Measurements from ENCODE around the gene ESRRA. TPM values are rescaled to one million over a fixed set of nuclear protein-coding genes. Genes with fewer than 3 reads are reported as not detected.

The ESRRA gene
- total and polyA plus RNA-seq, 2 of the 13 experiments (the other 11 are each of a cell fraction or from before 2014, with no cell fraction given) = 18.1 to 36.3 TPM

- TF ChIP-seq, protein P1, sequence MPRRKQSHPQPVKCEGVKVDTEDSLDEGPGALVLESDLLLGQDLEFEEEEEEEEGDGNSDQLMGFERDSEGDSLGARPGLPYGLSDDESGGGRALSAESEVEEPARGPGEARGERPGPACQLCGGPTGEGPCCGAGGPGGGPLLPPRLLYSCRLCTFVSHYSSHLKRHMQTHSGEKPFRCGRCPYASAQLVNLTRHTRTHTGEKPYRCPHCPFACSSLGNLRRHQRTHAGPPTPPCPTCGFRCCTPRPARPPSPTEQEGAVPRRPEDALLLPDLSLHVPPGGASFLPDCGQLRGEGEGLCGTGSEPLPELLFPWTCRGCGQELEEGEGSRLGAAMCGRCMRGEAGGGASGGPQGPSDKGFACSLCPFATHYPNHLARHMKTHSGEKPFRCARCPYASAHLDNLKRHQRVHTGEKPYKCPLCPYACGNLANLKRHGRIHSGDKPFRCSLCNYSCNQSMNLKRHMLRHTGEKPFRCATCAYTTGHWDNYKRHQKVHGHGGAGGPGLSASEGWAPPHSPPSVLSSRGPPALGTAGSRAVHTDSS (CRISPR knock-in tag; conservative IDR thresholded peaks at IDR 0.05) = 0 out of 2 replicates have a peak, but pooled peaks have one; percentile 79
- TF ChIP-seq ZNF607 (CRISPR knock-in tag; IDR thresholded peaks at IDR 0.05; ENCODE audit: borderline replicate concordance) = no peak; the same call in 1 of the 2 replicates
- no peak; the same call in 1 of the 2 replicates for TF ChIP-seq KDM4B (CRISPR knock-in tag; IDR thresholded peaks at IDR 0.05)
- peak; percentile 60; the same call in 1 of the 2 replicates for TF ChIP-seq ATF7-NPFF (CRISPR knock-in tag; IDR thresholded peaks at IDR 0.05; ENCODE audit: low read depth)
- TF ChIP-seq HNRNPUL1 (IDR thresholded peaks at IDR 0.05; ENCODE audit: low read depth, low read length) = no peak
- TF ChIP-seq ZBTB4 (CRISPR knock-in tag; IDR thresholded peaks at IDR 0.05; ENCODE audit: borderline replicate concordance) = no peak
- no peak for TF ChIP-seq NCOA5 (CRISPR knock-in tag; IDR thresholded peaks at IDR 0.05)
- no peak for TF ChIP-seq CBX2 (IDR thresholded peaks at IDR 0.05; ENCODE audit: low read depth, low read length)
- no peak for TF ChIP-seq CBX2 (CRISPR knock-in tag; IDR thresholded peaks at IDR 0.05; ENCODE audit: low read depth)
- no peak for TF ChIP-seq ZNF720 (CRISPR knock-in tag; IDR thresholded peaks at IDR 0.05)
- TF ChIP-seq NCOA2 (CRISPR knock-in tag; IDR thresholded peaks at IDR 0.05) = no peak
- peak; percentile 72; the same call in 1 of the 2 replicates for TF ChIP-seq ZBTB42 (CRISPR knock-in tag; IDR thresholded peaks at IDR 0.05)
- peak; percentile 62 for TF ChIP-seq GABPA (IDR thresholded peaks at IDR 0.05; ENCODE audit: low read depth, low read length)
- TF ChIP-seq GABPA (CRISPR knock-in tag; IDR thresholded peaks at IDR 0.05; ENCODE audit: low read depth) = no peak
- TF ChIP-seq TBP (CRISPR knock-in tag; IDR thresholded peaks at IDR 0.05) = no peak
- peak; percentile 36; the same call in 1 of the 2 replicates for TF ChIP-seq ZNF317 (CRISPR knock-in tag; IDR thresholded peaks at IDR 0.05)
- TF ChIP-seq ZFX (CRISPR knock-in tag; IDR thresholded peaks at IDR 0.05; ENCODE audit: low read depth) = peak; percentile 56
- peak; percentile 81; the same call in 1 of the 2 replicates for TF ChIP-seq ZNF678 (CRISPR knock-in tag; IDR thresholded peaks at IDR 0.05)
- TF ChIP-seq, protein P2, sequence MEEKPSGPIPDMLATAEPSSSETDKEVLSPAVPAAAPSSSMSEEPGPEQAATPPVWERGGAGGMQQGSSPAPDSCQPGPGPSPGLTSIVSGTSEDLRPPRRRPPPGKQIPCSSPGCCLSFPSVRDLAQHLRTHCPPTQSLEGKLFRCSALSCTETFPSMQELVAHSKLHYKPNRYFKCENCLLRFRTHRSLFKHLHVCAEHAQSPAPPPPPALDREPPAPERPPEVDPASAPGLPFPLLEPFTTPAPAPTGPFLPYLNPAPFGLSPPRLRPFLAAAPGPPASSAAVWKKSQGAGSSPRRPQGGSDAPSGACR (CRISPR knock-in tag; IDR thresholded peaks at IDR 0.05) = peak; percentile 77; the same call in 1 of the 2 replicates
- no peak; the same call in 1 of the 2 replicates for TF ChIP-seq MXD3 (CRISPR knock-in tag; IDR thresholded peaks at IDR 0.05)
- no peak for TF ChIP-seq SMARCC2 (IDR thresholded peaks at IDR 0.05)
- TF ChIP-seq ETV6 (CRISPR knock-in tag; conservative IDR thresholded peaks at IDR 0.05) = no peak; the same call in 1 of the 2 replicates
- TF ChIP-seq, protein P3, sequence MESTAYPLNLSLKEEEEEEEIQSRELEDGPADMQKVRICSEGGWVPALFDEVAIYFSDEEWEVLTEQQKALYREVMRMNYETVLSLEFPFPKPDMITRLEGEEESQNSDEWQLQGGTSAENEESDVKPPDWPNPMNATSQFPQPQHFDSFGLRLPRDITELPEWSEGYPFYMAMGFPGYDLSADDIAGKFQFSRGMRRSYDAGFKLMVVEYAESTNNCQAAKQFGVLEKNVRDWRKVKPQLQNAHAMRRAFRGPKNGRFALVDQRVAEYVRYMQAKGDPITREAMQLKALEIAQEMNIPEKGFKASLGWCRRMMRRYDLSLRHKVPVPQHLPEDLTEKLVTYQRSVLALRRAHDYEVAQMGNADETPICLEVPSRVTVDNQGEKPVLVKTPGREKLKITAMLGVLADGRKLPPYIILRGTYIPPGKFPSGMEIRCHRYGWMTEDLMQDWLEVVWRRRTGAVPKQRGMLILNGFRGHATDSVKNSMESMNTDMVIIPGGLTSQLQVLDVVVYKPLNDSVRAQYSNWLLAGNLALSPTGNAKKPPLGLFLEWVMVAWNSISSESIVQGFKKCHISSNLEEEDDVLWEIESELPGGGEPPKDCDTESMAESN (CRISPR knock-in tag; conservative IDR thresholded peaks at IDR 0.05) = peak; percentile 82
Observed at GRCh38 chr11:64317961-64318765, 12.8 kb downstream of the ESRRA start, which contains the start of gene PRDX5 (continued).
